HFF-Myc (cell line): ENCODE data around the gene CORO2B.

Experiments
- DNase-seq: peaks from one replicate; pipeline ENCODE4 v3.0.0-alpha.2; 2011; ENCODE audit warnings: low read depth; ENCODE audit errors: extremely low read depth
- H3K4me3 ChIP-seq: replicated peaks from 2 replicates; pipeline ENCODE4 v1.5.1; 2011; ENCODE audit warnings: low read depth, mild to moderate bottlenecking, control low read depth, low read length
- TF ChIP-seq, protein P1 (sequence below): IDR thresholded peaks from 2 replicates; pipeline ENCODE4 v1.5.1; 2012; ENCODE audit warnings: mild to moderate bottlenecking, low read depth, low read length, control low read depth; ENCODE audit errors: missing control alignments

Gene CORO2B

GRCh38 chr15:68715111-68715510 lies 136.3 kb downstream of the CORO2B start:
- no peak for DNase-seq
- TF ChIP-seq, protein P1, sequence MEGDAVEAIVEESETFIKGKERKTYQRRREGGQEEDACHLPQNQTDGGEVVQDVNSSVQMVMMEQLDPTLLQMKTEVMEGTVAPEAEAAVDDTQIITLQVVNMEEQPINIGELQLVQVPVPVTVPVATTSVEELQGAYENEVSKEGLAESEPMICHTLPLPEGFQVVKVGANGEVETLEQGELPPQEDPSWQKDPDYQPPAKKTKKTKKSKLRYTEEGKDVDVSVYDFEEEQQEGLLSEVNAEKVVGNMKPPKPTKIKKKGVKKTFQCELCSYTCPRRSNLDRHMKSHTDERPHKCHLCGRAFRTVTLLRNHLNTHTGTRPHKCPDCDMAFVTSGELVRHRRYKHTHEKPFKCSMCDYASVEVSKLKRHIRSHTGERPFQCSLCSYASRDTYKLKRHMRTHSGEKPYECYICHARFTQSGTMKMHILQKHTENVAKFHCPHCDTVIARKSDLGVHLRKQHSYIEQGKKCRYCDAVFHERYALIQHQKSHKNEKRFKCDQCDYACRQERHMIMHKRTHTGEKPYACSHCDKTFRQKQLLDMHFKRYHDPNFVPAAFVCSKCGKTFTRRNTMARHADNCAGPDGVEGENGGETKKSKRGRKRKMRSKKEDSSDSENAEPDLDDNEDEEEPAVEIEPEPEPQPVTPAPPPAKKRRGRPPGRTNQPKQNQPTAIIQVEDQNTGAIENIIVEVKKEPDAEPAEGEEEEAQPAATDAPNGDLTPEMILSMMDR: no peak
- no peak overlapping the region for H3K4me3 ChIP-seq

DNA sequence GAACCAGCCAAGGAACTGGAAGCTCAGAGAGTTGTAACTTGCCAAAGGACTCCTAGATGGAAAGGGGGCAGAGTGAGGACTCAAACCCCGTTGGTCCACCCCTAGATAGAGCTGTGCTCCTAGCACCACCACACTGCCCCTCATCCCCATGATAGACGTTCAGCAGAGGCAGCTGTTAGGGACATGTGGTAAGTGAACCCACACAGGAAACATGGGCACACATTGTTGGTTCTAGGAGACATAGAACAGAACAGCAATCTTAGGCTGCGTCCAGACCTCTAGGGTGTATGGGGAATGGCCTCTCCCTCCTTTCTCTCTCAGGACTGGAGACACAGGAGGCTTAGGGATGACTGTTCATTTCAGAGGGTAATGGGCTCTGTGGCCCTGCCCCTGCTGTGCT lies 139.2 kb downstream of the CORO2B start:
- no peak overlapping the region for H3K4me3 ChIP-seq
- TF ChIP-seq, protein P1: no peak
- no peak for DNase-seq

DNA sequence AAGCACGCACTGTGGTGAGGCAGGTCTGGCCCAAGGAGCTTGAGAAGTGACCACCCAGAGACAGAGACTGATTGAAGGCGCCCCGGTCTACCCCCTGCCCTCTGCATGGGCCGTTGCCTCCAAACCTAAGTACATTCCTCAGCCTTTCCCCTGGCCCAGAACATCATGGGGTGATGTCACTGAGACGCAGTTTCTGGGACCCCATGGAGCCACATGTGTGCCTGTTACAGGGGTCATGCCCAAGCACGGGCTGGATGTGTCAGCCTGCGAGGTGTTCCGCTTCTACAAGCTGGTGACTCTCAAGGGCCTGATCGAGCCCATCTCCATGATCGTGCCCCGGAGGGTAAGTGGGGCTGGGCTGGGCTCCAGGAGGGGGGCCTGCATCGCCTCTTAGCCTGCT lies 139.7 kb downstream of the CORO2B start:
- no peak for DNase-seq
- H3K4me3 ChIP-seq: no peak overlapping the region
- TF ChIP-seq, protein P1: no peak

DNA sequence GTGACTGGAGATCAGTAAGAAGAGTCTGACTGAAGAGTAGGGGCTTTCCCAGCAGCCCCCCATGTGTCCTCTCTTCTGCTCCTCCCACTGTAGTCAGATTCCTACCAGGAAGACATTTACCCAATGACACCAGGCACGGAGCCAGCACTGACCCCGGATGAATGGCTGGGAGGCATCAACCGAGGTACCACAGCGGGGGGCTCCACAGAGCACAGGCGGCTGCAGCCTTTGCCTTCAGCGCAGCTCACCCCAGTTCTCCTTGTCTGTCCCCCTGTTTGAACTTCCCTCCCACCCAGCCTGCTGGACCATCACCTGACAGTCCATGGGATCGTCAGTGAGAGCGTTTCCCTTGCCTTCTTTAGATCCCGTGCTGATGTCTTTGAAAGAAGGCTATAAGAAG lies 140.3 kb downstream of the CORO2B start:
- TF ChIP-seq, protein P1: no peak
- no peak for DNase-seq
- no peak overlapping the region for H3K4me3 ChIP-seq

- no peak overlapping the region for H3K4me3 ChIP-seq
- TF ChIP-seq, protein P1: no peak
- no peak for DNase-seq
Observed at GRCh38 chr15:68719672-68720071, 140.9 kb downstream of the CORO2B start.

GRCh38 chr15:68721886-68722285 lies 143.1 kb downstream of the CORO2B start:
- no peak for DNase-seq
- no peak overlapping the region for H3K4me3 ChIP-seq
- TF ChIP-seq, protein P1: no peak

DNA sequence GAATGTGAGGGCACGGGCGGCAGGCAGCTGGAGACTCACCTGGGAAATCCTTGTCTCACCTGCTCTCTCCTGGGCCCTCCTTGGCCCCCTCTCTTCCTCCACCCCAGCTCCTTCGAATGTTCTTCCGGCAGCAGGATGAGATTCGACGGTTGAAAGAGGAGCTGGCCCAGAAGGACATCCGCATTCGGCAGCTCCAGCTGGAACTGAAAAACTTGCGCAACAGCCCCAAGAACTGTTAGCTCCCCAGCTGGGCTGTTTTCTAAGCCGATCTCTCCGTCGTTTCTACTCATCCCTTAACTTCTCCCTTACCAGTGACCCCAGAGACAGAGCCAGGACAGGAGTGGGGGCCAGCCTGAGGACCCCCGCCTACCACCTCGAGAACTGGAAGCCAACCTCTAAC lies 146.9 kb downstream of the CORO2B start:
- H3K4me3 ChIP-seq: no peak overlapping the region
- TF ChIP-seq, protein P1: no peak
- peak; percentile 5 for DNase-seq
